HG02938 (cell line): ENCODE results near the gene RPS6KA2.

Experiments used
- ATAC-seq: cut with Tn5 transposase; IDR thresholded peaks from one replicate; pipeline ENCODE4 v1.9.1; 2021; ENCODE audit warnings: mild to moderate bottlenecking, moderate library complexity; ENCODE audit not compliant: unreplicated experiment

RPS6KA2 gene

GRCh38 chr6:166578536-166579236, 48.4 kb downstream of the RPS6KA2 start:
- ATAC-seq: no peak

DNA sequence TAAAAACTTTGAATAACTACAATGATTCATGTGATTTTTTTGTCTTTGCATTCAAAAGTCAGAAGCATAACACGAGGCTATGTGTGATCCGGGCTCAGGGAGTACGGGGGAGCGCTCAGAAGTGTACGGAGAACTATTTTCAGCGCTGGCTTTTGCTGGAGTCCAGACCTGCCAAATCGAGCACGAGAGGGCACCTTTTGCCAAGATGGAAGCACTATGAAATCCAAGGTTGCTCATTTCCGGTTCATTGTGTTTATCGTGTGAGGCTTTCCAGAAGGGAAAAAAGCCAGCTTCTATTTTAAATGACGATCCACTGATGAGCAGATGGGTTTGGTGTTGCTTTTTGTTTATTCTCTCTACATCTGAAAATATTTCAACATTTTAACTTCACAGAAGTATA, 51.8 kb downstream of the RPS6KA2 start:
- ATAC-seq: no peak

GRCh38 chr6:166573511-166574216, 53.4 kb downstream of the RPS6KA2 start:
- ATAC-seq: no peak

DNA sequence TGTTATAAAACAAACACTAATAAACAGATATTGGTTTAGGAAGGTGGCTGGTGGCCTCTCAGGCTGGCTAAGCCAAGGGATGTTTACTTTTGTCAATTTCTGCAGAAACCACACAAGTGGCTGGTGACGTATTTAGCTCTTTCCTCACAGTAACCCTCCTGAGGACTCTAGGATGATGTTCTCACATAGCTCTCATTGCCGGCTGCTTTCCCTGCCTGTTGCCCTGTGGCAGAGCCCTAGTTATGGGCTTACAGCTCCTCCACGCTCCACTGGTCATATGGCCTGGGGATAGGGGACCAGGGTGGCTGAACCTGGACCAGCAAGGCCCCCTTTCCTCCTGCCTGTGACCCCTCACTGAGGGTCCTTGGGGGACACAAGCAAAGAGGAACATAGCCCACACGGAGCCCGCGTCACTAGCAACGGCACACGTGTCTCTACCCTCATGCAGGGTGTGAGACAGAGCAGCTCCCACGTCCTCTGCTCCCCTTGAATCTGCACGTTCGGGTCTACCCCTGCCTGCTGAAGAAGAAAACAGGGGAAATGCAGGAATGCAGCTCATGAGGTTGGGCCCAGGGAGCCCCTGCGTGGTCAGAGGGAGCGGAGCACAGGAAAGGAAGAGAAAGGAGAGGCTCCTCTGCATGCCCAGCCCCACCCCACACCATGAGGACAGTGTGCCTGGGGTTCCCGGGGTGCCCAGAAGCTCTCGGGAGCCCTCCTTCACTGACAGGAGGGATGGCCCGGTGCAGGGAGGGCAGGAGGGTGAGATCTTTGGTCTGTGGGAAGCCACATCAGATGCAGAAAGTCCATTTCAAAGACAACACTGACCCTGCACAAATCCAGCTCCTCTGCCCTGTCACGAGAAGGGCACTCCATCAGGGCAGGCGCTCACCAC, 54.4 kb downstream of the RPS6KA2 start:
- no peak for ATAC-seq

GRCh38 chr6:166570929-166571713, 55.9 kb downstream of the RPS6KA2 start:
- no peak for ATAC-seq

DNA sequence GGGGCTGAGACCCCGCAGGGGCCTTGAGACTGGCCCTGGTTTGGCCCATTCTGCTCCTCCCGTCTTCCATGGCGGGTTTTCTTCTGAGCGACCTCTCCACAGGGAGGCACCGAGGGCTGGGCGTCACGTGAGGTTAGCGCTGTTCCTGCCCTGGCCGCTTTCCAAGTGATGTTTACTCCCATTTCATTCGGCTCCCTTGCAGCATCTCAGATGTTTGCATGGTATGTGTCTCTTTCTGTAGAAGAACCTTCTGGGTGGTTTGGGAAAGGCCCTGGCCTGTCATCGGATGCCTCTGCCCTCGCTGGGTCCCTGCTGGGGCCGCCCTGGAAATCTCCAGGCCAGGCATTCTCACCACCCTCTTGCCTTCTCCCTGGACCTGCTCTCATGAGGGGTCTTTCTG, 57.8 kb downstream of the RPS6KA2 start:
- no peak for ATAC-seq

DNA sequence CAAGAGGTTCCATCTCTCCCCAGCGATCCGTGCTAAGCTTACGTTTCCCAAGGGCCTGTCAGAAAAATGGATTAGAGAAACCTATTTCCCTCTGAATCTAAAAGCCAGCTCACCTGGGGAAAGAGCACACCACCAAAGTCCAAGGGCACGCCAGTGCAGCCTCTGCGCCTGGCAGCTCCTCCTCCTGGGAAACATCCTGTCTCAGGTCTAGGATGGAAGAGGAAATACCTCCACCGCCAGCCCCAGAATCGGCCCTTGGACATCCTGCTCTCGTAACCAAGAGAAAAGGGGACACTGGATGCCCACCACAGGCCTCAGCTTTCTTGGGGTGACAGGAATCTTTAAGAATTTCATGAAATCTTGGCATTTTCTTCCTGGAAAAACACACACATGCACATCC, 59.2 kb downstream of the RPS6KA2 start:
- no peak for ATAC-seq

DNA sequence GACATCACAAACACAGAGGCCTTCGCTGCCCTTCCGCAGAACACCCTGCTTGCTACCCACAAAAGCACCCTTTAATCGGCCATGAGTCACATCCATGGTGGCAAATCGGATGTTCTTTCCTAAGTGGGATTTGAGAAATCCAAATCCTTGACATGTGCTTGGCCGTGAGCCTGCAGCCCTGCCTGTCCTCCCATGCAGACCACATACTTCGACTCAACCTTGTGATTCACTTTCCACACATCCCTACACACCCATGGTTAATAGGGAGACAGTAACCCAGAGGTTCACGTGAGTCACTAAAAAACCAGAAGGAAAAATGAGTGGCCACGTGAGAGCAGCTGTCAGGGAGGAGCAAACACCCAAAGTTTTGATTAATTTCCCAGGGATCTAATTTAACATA, 59.9 kb downstream of the RPS6KA2 start:
- ATAC-seq: no peak

- no peak for ATAC-seq
Observed at GRCh38 chr6:166566026-166567011, 60.7 kb downstream of the RPS6KA2 start.

DNA sequence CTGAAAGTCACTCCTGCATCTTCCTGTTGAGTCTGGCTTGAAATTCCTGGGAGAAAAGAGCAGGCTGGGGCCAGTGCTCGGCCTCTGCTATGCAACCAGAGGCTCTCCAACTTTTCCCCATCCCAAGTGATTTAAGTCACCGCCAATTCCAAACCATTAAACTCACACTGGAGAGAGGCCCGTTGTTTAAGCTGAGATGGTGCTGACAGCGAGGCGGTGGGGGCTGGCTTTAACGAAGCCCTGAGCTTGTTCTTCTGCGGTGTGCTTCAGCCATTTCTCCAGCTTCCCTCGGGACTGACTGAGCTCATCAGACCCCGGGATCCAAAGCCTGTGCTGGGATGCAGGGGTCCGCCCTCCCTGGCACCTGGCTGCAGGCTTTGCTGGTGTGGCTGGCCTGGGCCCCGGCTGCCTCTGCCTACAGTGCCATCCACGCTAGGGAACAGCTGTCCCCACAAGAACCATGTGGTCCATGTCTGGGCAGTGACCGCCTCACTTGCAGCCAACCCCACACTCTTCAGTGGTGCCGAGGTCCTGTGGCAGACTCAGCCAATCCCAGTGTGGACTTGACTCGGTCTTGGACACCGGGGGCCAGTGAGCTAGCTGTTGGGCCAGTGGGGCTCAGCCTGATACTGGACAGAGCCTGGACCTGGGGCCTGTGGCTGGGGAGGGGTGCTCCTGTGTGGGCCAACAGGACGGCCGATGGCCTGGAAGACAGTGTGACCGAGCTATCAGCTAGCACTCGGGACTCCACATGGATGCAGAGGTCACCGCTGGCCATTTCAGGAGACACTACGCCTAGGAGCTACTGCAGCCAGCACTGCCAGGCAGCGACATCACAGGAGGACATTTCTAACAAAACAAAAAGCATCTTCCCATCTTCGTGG, 61.7 kb downstream of the RPS6KA2 start:
- ATAC-seq: no peak

DNA sequence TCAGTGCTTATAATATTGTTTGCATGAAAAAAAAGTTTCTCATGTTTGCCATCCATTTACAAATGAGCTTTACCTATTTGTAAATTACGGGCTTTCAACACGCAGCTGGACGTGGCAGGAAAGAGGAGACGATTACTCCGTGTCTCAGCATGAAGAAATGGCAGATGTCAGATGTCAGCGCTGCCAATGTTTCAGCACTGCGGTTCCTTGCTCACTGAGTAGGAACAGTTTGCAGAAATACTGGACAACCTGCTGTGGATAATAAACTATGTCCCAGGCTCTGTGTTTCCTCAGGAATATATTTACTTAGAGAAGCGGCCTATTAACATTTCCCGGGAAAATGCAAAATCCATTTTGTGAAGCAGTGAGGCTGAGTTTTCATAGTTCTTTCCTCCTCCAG, 63.2 kb downstream of the RPS6KA2 start:
- no peak for ATAC-seq

DNA sequence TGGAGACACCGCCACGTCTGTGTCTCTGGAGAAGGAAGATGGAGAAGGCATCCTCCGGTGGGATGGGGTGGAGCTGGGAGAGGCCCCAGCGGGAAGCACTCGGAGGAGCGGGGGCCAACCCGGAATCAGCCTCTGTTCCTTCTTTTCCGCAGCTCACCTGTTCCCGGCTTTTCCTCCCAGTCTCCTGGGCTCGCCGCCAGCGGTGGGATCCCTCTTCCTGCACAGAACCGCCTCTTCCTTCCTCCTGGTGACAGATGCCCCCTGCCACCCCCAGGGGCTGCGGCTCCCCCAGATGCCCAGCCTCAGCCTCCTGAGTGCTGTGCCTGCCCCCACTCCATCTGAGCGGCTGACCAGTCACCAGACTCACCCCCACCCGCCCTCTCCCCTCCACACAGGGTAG, 63.9 kb downstream of the RPS6KA2 start:
- no peak for ATAC-seq

- ATAC-seq: no peak
Observed at GRCh38 chr6:166562726-166563125, 64.3 kb downstream of the RPS6KA2 start.

GRCh38 chr6:166561771-166562359, 65.2 kb downstream of the RPS6KA2 start:
- ATAC-seq: no peak

GRCh38 chr6:166560222-166560621, 66.8 kb downstream of the RPS6KA2 start:
- no peak for ATAC-seq

DNA sequence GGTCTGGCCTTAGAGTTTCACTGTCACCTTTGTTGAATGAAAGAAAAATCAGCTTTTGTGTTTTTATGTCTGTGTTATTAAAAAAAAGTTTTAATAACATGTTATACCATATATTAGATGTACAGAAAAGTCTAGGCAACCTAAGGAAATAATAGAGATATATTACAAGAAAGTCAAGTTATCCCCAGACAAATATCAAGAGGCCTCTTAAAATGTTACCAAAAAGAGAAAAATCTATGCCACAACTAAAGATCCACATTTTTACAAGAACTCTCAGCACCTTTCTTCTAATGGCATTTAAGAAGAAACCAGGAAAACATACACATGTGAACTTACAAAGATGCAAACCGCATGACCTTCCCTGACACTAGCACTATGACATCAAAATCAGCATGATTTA, 67.4 kb downstream of the RPS6KA2 start:
- no peak for ATAC-seq

DNA sequence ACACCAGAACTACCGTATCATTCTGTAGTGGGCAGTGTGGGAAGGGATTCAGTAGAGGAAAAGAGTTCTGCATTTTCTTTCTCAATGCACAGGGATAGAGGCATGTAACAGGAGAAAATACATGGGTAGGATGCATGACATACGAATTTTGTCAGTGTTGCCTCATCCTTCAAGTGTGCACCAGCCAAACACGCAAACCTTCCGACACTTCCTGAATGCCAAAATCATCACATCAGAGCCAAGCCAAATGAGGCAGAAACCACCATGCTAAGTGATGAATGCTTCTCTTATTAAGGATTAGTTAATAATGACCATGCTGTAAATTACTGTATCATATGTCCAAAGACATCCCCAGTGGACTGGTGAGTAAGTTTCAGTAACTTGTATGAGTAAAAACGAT, 67.8 kb downstream of the RPS6KA2 start:
- ATAC-seq: no peak
